ENCODE results near the gene KCNIP1.

The KCNIP1 gene

DNA sequence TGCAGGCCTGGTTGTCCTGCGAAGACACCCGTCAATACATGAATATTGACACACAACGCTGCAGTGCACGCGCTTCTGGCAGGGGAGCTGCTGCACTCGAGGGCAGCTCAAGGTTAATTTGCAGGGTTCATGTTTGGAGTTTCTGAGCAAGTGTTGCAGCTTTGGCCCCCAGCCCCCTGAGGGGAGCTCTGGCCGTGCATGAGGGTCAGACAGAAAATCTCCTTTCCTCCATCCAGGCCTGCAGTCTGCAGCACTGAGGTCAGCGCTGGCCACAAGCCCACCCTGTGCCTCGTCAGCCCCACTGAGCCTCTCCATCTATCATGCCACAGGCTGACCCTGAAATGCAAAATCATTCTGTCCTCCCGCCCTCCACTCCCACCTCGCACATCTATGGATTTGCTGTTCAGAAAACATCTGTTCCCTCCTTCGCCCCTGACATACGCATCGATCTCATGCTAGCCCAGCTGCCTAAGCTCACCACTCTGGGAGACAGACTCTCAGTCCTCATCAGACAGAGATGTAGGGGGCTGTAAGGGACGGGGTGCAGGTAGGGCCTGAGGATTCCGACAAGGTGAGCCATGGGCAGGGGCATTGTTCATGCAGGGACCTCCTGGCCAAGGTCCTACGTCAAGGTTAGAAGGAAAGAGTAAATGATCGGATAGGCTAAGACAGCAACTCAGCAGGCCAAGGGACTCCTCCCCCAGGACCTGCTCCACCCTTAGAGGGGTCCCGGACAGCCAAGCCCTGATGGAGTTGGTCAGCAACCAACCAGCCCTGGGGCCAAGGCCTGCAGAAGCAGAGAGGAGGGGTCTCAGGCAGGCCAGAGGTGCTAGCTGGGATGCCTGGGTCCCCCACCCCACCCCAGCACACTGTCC lies 125.1 kb downstream of the KCNIP1 start:
- no peak for DNase-seq (ENCODE audit: low spot score)

DNA sequence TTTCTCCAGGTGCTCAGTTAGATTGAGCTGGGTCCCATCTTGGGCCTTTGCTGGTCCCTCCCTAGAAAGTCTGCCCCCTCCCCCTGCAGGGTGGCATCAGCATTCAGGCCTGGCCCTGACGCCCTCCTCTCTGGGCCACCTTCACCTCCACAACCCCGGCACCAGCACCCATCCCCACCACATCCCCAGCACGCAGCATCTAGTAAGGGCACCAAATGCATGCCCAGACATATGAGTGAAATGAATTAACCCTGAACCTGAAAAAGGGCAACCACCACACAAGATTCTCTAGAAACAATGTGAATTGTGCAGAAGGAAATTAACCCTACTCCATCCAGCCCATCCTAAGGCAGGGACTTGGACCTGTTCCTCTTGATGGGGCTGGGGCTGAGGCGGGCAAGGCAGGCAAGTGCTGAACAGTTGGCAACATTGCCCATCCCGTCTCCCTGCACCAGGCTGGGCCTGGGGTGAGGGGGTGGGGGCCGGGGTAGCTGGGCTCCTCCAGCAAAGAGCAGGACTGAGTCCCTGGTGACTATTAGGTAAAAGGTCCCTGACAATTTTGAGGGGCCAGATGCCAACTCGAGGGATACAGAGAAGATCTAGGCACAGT lies 125.9 kb downstream of the KCNIP1 start:
- no peak for DNase-seq (ENCODE audit: low spot score)

- DNase-seq (ENCODE audit: low spot score) = no peak
Observed at GRCh38 chr5:170630226-170630625, 126.4 kb downstream of the KCNIP1 start.

DNA sequence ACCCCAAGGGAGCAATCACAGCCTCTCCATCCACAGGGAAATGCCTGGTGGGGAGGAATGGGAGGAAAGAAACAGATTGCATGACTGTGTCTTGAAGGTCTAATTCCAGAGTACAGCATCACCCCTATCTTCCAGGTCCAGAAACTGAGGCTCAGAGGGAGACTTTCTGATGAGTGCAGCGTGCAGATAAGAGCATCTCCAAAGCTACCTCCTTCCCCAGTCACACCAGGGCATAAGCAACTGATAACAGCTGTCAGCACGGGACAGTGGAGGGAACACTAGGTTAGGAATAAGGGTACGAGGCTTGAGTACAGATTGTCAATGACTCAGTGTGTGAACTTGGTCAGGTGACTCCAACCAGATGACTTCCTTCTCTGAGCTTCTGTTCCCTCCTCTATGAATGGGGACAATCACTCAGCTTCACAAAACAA lies 126.9 kb downstream of the KCNIP1 start:
- no peak for DNase-seq (ENCODE audit: low spot score)

DNA sequence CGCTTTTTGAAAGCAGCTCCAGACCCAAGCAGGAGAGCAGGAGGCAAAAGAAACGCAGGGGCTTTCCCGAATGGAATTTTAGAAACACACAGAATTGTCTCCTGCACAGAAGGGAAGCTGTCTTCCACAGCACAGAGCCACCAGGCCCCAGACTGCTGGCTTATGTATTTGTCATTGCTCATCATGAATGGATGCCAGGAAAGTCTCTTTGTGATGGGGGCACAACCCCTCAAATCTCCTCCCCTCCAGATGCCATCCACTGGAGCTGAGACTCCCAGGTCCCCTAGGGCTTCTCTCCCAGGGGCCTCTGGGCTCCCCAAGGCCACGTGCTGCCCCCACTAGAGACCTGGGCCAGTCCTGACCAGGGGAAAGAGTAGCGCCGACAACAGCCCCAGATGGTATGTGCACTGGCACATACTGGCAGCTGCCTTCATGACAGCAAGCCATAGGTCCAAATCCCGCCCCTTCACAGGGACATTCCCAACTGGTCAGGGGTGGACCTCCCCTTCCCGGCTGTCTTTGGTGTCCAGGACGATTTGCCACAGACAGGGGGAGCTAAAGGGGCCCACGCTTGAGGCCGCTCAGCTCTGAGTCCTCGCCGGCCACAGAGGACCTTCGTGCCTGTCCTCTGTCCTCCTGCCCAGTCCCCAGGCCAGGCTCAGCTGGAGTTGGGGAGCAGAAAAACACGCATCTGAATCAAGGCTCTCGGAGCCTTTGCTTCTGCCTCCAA lies 127.8 kb downstream of the KCNIP1 start:
- no peak for DNase-seq (ENCODE audit: low spot score)

- DNase-seq (ENCODE audit: low spot score) = no peak
Observed at GRCh38 chr5:170632266-170632984, 128.6 kb downstream of the KCNIP1 start.

DNA sequence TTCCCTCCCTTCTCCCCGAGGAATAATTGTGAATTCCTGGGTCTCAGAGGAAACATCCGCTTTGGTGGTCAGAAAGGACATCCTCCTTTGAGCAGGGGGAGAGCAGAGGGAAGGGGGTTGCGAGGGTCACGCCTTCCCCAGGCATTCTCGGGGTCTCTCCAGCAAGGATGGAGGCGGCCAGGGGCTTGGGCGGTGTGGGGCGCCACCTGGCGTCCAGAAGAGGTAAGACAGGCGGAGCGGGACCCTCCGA lies 129.1 kb downstream of the KCNIP1 start:
- no peak for DNase-seq (ENCODE audit: low spot score)

- peak; percentile 34 for DNase-seq (ENCODE audit: low spot score)
Observed at GRCh38 chr5:170633235-170634081, 129.6 kb downstream of the KCNIP1 start.

DNA sequence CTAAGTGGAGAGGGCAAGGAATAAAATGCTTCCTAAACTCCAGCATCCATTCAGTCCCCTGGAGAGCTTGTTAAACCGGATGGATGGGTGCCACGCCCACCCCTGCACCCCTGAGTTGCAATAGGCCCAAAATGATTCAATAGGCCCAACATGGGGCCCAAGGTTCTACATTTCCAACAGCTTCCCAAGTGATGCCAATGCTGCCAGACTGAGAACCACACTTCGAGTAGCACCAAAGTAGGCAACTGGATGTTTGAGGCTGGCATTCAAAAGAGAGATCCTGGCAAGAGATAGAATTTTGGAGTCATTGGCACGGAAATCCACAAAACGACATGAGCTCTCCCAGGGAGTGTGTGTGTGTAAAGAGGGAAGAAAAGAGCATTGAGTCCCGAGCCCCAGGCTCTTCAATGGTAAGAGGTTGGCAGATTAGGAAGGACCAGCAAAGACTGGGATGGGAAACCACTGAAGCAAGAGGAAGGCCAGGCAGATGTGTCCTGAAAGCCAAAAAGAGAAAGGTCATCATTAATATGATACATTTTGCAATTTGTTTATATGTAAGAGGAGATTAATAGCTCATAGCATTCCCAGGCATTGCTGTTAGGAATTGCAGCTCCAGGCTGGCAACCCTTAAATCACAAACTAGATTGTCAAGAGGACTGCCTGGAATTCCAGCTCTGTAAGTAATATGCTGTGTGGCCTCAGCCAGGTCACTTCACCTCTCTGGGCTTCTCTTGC lies 130.6 kb downstream of the KCNIP1 start:
- no peak for DNase-seq (ENCODE audit: low spot score)

DNA sequence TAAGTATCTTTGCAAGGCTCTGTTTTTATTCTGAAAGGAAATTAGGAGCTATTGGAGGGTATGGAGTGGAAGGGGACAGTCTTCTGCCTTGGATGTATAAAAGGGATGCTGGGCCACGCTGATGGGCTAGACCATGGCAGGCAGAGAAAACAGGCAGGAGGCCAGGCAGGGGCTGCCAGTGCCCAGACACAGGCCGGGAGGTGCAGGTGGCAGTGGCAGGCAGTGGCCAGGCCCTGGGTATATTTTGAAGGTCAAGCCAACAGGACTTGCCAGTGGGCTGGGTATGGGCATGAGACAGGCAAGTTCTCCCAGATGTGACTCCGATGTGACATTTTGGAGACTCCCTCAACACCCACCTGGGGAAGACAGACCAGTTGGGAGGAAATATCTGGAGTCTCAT lies 131.9 kb downstream of the KCNIP1 start:
- DNase-seq (ENCODE audit: low spot score) = no peak

DNA sequence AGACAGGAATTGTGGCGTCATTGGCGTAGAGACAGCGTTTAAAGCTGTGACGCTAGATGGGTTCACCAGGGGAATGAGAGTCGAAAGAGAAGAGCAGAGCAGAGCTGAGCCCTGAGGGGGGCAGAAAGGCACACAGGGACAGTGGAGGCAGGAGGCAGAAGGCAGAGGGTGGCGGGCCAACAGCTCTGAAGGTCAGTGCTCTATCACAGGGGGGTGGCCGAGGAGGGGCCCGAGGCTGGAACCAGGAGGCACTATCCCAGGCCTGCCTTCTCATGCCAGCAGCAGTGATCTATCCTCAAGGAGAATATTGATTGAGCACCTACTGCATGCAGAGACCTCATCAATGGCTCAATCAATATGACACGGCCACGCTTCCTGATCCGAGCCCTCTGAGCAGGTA lies 132.4 kb downstream of the KCNIP1 start:
- no peak for DNase-seq (ENCODE audit: low spot score)

GRCh38 chr5:170636801-170637477 lies 133.1 kb downstream of the KCNIP1 start:
- no peak for DNase-seq (ENCODE audit: low spot score)

- DNase-seq (ENCODE audit: low spot score) = no peak
Observed at GRCh38 chr5:170638051-170638450, 134.2 kb downstream of the KCNIP1 start.

DNA sequence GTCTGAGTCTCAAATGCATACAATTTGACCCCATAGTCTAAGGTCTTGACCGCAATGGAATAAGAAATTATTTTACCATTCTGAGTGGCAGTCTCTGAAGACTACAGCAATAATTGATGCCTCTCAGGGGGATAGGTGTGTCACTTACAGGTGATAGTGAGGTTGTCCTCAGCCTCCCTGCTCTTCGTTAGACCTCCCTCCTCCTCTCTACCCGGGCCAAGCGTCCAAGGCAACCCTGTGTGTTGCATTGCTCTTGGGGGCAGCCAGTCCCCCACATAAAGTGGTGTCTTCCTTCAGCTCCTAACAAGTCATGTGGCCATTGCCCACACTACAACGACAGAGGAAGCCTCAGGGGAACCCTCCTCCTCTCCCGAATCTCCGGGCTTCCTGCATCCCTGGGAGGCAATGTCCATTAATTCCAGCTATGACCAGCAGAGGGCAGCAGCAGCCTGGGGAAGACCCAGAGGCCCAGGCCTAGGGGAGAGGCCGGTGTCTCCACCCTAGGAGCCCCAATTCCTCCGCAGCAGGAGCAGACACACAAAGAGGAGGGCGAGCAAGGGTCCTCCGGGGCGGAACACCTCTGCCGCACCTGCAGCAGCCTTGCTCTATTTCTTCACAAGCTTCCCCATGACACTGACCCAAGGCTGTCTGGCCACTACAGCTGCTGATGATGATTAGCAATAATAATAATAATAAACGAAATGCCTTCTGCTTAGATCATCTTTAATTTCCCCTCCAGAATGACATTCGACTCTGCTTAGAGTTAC lies 134.8 kb downstream of the KCNIP1 start:
- peak; percentile 59 for DNase-seq (ENCODE audit: low spot score)

DNA sequence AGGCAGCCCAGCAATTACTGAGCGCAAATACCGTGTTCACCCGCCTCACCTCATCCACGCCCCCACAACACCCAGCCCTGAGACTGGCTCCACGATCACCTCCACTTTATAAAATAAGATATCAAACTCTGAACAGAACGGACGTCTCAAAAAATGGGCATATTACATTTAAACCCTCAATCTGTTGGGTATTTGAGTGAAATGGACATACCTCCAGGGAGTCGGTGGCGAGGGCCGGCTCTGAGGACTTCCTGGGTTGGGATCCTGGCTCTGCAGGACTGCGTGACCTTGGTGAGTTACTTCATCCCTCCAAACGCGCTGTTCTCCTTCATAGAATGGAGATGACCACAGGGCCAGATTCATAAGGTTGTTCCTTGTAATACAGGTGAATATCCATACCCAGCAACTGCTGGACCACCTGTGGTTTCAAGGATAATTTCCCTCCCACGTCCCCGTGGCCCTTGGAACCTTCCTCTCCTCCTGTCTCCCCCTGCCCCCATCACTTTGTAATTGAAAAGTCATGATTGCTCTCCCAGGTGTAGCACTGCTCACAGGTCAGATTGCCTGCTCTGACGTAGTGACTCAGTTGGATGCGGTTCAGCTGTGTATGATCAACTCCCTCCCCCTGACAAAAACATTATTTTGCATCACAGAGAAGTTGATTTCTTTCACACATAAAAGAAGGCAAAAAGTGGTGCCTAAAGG lies 135.6 kb downstream of the KCNIP1 start:
- no peak for DNase-seq (ENCODE audit: low spot score)

DNA sequence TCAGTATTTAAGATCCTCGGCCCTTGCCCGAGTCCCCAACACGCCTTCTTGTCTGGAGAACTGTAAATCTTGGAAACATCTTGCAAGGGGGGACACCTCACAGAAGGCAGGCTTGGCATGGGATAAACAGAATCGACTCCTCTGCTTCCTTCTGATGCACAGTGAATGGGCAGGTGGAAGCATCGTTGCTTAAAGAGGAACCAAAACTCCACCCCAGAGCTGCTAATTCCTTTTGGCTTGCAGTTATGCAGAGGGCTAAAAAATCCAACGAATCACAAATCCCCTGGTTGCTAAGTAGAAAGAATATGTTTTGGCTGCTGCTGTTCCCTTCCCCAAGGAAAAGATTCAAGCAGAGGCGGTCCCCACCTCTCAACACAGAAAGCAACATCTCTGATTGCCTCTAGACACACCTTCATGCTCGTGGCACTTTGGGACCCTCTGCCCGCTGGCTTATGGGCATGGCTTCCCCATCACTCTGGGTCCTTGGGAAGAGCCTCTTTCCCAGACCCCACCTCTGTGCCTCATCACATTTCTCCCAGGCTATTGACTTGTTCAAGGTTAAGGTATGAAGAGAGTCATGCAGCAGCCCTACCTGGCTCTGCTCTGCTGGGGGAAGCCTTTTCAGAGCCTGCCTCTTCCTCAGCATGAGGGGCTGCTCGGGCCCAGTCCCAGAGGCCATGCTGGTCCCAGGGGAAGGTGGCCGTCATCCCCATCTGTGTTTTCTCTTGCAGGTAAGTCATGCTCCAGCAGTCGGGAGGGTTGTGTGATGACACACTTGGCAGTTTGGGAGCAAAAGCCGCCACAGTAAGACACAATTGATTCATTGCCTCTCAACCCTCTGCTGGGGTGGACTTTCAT lies 137.1 kb downstream of the KCNIP1 start:
- no peak for DNase-seq (ENCODE audit: low spot score)

DNA sequence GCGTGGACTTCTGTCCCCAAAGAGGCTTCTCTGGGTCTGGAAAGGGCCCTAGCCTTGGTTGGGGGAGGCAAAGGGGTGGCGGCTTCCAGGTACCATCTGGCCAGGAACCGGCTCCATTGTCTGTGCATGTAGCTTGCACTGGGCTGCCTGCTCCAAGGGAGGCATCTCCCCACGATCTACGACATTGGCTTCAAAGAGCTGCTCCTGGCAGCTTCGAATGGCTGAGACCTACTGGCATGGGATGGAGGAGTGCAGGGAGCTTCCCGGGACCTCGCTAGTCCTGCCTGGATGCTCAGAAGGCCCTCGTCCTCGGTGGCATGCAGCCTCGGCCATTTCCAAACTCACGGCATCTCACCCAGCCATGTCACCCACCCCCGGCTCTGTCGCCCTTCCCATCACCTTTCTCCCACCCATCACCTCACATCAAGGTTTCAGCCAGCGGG lies 137.8 kb downstream of the KCNIP1 start:
- DNase-seq (ENCODE audit: low spot score) = no peak
